HCT116 (cell line): ENCODE measurements around the gene TNPO1. TPM values are rescaled to one million over a fixed set of nuclear protein-coding genes. Genes with fewer than 3 reads are reported as not detected.

ENCODE experiments used
- ATAC-seq: fragments of 200-7000 bp; cut with Tn5 transposase; 2 replicates; pipeline ENCODE4 v1.9.1; 2020; ENCODE audit warnings: mild to moderate bottlenecking, moderate library complexity
- BruUV-seq: library from RNA; stranded (reverse); fragments of 400-500 nt; replicated peaks from 2 replicates; lab custom pipeline; 2021; lab: Mats Ljungman, UMichigan
- CTCF ChIA-PET: fragments of 300-600 bp; sonication (Branson Sonifier 250); formaldehyde crosslinking; loops from one replicate; lab custom pipeline; 2021; ENCODE audit warnings: antibody characterized with exemption; lab: Charles Lee
- POLR2A ChIA-PET: fragments of 300-600, 350-600 bp; sonication (Branson Sonifier 250); formaldehyde crosslinking; loops from one replicate; lab custom pipeline; 2021; ENCODE audit warnings: antibody characterized with exemption; lab: Charles Lee
- RAD21 ChIA-PET, 2 experiments: fragments of 300-600 bp; sonication (Branson Sonifier 250); formaldehyde crosslinking; loops; one replicate each; lab custom pipeline; 2023; ENCODE audit warnings: low total read pairs in 2 of 2; ENCODE audit not compliant: uncharacterized antibody in 2 of 2, unreplicated experiment in 2 of 2, low non-redundant PET in 1 of 2; lab: Charles Lee
- DNase-seq: peaks from one replicate; pipeline ENCODE4 v3.0.0-alpha.2; 2010; ENCODE audit warnings: low read depth, low spot score
- H2AFZ ChIP-seq: fragments of 200-600 bp; shearing (Covaris generic), sonication (generic); 2 replicates; pipeline ENCODE4 v1.6.1; 2017; ENCODE audit warnings: low read depth, mixed run types, mixed read lengths, antibody characterized with exemption, low read length; ENCODE audit not compliant: poor library complexity, severe bottlenecking
- H3K27ac ChIP-seq: 2 replicates; pipeline ENCODE4 v1.5.1; 2012; ENCODE audit warnings: low read depth, low read length
- H3K27me3 ChIP-seq: fragments of 200-600 bp; sonication (generic); 2 replicates; pipeline ENCODE4 v1.6.1; 2016; ENCODE audit warnings: mixed run types, low read length, mixed read lengths; ENCODE audit not compliant: insufficient read depth
- H3K36me3 ChIP-seq, 2 experiments: fragments of 200-500 bp in 1 of 2; fragments of 200-600 bp in 1 of 2; sonication (Bioruptor generic) in 1 of 2; sonication (generic) in 1 of 2; 2 replicates each; pipeline versions ENCODE4 v1.5.1 to v1.6.1; 2014 to 2016; ENCODE audit warnings: low read length in 2 of 2, inconsistent platforms in 1 of 2, mixed read lengths in 1 of 2, mixed run types in 1 of 2; ENCODE audit not compliant: insufficient read depth in 2 of 2, control insufficient read depth in 1 of 2
- H3K4me1 ChIP-seq, 2 experiments: fragments of 200-600 bp in 1 of 2; sonication (generic) in 1 of 2; 2 replicates each; pipeline versions ENCODE4 v1.5.1 to v1.6.1; 2012 to 2017; ENCODE audit warnings: low read length in 2 of 2, inconsistent platforms in 1 of 2, mild to moderate bottlenecking in 1 of 2, mixed read lengths in 1 of 2, mixed run types in 1 of 2, moderate library complexity in 1 of 2; ENCODE audit not compliant: insufficient read depth in 2 of 2, control insufficient read depth in 1 of 2
- H3K4me2 ChIP-seq: fragments of 200-600 bp; sonication (generic); 2 replicates; pipeline ENCODE4 v1.6.1; 2017; ENCODE audit warnings: mixed run types, low read length, mixed read lengths
- H3K4me3 ChIP-seq, 2 experiments: fragments of 200-600 bp in 1 of 2; sonication (generic) in 1 of 2; replicated peaks in 1 of 2; 2 replicates each; pipeline ENCODE4 v1.5.1; 2011 to 2016; ENCODE audit warnings: low read length in 2 of 2, control low read depth in 1 of 2, low read depth in 1 of 2, mild to moderate bottlenecking in 1 of 2, mixed read lengths in 1 of 2, mixed run types in 1 of 2
- H3K79me2 ChIP-seq: fragments of 200-600 bp; sonication (generic); 2 replicates; pipeline ENCODE4 v1.6.1; 2017; ENCODE audit warnings: mild to moderate bottlenecking, mixed run types, low read length, moderate library complexity, mixed read lengths; ENCODE audit not compliant: insufficient read depth
- H3K9ac ChIP-seq: fragments of 200-600 bp; sonication (generic); 2 replicates; pipeline ENCODE4 v1.6.1; 2016; ENCODE audit warnings: low read length, mixed read lengths
- H3K9me2 ChIP-seq: fragments of 200-600 bp; sonication (generic), shearing (Covaris generic); 2 replicates; pipeline ENCODE4 v1.6.1; 2017; ENCODE audit warnings: mixed run types, mild to moderate bottlenecking, moderate library complexity; ENCODE audit not compliant: insufficient read depth
- H3K9me3 ChIP-seq, 2 experiments: fragments of 200-500 bp in 1 of 2; fragments of 200-600 bp in 1 of 2; sonication (Bioruptor generic) in 1 of 2; sonication (generic) in 1 of 2; 2 replicates each; pipeline ENCODE4 v1.6.1; 2014 to 2017; ENCODE audit warnings: low read length in 2 of 2, mixed read lengths in 2 of 2, inconsistent platforms in 1 of 2, low read depth in 1 of 2, mild to moderate bottlenecking in 1 of 2, mixed run types in 1 of 2, moderate library complexity in 1 of 2; ENCODE audit not compliant: control insufficient read depth in 1 of 2, insufficient read depth in 1 of 2
- H4K20me1 ChIP-seq: fragments of 200-600 bp; sonication (generic), shearing (Covaris generic); 2 replicates; pipeline ENCODE4 v1.6.1; 2017; ENCODE audit warnings: mixed run types, mild to moderate bottlenecking, moderate library complexity; ENCODE audit not compliant: insufficient read depth
- EGR1 ChIP-seq: IDR thresholded peaks from 2 replicates; pipeline ENCODE4 v1.6.1; 2012; ENCODE audit warnings: low read depth
- ELF1 ChIP-seq: IDR thresholded peaks from 2 replicates; pipeline ENCODE4 v1.6.1; 2012; ENCODE audit warnings: low read depth, borderline replicate concordance
- EZH2 ChIP-seq: fragments of 200-600 bp; sonication (generic); IDR thresholded peaks from 2 replicates; pipeline ENCODE4 v1.6.1; 2017; ENCODE audit warnings: antibody characterized with exemption, mixed run types
- POLR2A ChIP-seq: IDR thresholded peaks from 2 replicates; pipeline ENCODE4 v1.7.0; 2011; ENCODE audit warnings: borderline replicate concordance; ENCODE audit not compliant: insufficient read depth, insufficient read length; ENCODE audit errors: extremely low read depth
- POLR2AphosphoS5 ChIP-seq: IDR thresholded peaks from 2 replicates; pipeline ENCODE4 v1.6.1; 2011; ENCODE audit warnings: mild to moderate bottlenecking, low read depth, low read length, moderate library complexity
- SIN3A ChIP-seq: IDR thresholded peaks from 2 replicates; pipeline ENCODE4 v1.6.1; 2012; ENCODE audit warnings: low read depth
- TCF7L2 ChIP-seq: IDR thresholded peaks from 2 replicates; pipeline ENCODE4 v1.7.0; 2011; ENCODE audit warnings: borderline replicate concordance, inconsistent platforms; ENCODE audit not compliant: insufficient read depth, insufficient read length; ENCODE audit errors: extremely low read depth
- intact Hi-C: fragments of 100-400 bp; cut with micrococcal nuclease; formaldehyde crosslinking; loops from 2 replicates; pipeline ENCODE4 v1.10.0; 2022
- total RNA-seq: library from RNA; stranded (reverse); gene quantifications from one replicate; pipeline ENCODE4 v1.2.1, GENCODE V29; 2021; ENCODE audit not compliant: unreplicated experiment
- TF ChIP-seq, protein P1 (sequence below): IDR thresholded peaks from 2 replicates; pipeline ENCODE4 v1.6.1; 2012; ENCODE audit warnings: low read depth
- TF ChIP-seq, protein P2 (sequence below), 3 experiments: fragments of 200-600 bp in 1 of 3; sonication (generic) in 1 of 3; IDR thresholded peaks in 2 of 3; conservative IDR thresholded peaks in 1 of 3; 2 replicates each; pipeline ENCODE4 v1.5.1; 2012 to 2017; ENCODE audit warnings: low read depth in 2 of 3, low read length in 2 of 3, antibody characterized with exemption in 1 of 3, borderline replicate concordance in 1 of 3, control low read depth in 1 of 3, mild to moderate bottlenecking in 1 of 3, mixed read lengths in 1 of 3, mixed run types in 1 of 3, moderate library complexity in 1 of 3; ENCODE audit not compliant: insufficient read depth in 1 of 3

The TNPO1 gene
- total RNA-seq, 1 experiment from 2014 or later, result 104 TPM

DNA sequence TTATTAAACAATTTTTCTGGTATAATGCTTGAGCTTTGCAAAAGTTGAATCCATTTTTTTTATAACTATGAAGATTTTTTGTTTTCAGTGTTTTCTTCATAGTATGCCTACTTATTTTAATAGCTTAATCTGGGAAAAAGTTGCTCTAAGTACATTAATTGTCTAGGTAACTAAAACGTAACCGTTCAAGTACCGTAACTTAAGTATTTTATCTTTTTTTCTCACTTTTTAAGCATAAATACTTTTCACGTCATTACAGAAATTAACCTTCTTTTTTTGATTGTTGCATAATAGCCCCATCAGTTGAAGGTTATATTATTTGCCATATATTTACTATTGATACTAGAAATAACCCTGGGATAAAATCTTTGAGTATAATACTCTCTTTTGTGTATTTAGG is 15.2 kb downstream of the TNPO1 start:
- Histone ChIP-seq H3K27ac (no peak overlapping the region), H3K9me2 (no peaks in the 10 kb centered on the region), H3K36me3 (no peaks in the 10 kb centered on the region), H3K4me3 (no peak overlapping the region), H3K79me2 (peaks cover 4% of the 10 kb centered on the region; the same call in 1 of the 2 replicates), H4K20me1 (0 out of 2 replicates have a peak, but pooled peaks cover 4% of the 10 kb centered on the region), H3K4me1 (no peaks in the 10 kb centered on the region), H2AFZ (no peak overlapping the region), H3K9me3 (no peaks in the 10 kb centered on the region), H3K27me3 (no peaks in the 10 kb centered on the region), H3K9ac (no peak overlapping the region), H3K4me2 (no peak overlapping the region)
- CTCF ChIA-PET, result interaction anchor here (2.0 kb wide), 1 partner anchor 13 kb away, joined by 6 read pairs; no protein-coding TSS in a partner anchor
- no peak for ATAC-seq
- no peak for DNase-seq
- intact Hi-C loops, result no loop called here
- no TSS peak for BruUV-seq
- RAD21 ChIA-PET, result no interaction called here
- TF ChIP-seq POLR2AphosphoS5 (no peak), TCF7L2 (no peak), SIN3A (no peak), EZH2 (no peak), EGR1 (no peak), POLR2A (no peak), ELF1 (no peak)
- TF ChIP-seq, protein P1, sequence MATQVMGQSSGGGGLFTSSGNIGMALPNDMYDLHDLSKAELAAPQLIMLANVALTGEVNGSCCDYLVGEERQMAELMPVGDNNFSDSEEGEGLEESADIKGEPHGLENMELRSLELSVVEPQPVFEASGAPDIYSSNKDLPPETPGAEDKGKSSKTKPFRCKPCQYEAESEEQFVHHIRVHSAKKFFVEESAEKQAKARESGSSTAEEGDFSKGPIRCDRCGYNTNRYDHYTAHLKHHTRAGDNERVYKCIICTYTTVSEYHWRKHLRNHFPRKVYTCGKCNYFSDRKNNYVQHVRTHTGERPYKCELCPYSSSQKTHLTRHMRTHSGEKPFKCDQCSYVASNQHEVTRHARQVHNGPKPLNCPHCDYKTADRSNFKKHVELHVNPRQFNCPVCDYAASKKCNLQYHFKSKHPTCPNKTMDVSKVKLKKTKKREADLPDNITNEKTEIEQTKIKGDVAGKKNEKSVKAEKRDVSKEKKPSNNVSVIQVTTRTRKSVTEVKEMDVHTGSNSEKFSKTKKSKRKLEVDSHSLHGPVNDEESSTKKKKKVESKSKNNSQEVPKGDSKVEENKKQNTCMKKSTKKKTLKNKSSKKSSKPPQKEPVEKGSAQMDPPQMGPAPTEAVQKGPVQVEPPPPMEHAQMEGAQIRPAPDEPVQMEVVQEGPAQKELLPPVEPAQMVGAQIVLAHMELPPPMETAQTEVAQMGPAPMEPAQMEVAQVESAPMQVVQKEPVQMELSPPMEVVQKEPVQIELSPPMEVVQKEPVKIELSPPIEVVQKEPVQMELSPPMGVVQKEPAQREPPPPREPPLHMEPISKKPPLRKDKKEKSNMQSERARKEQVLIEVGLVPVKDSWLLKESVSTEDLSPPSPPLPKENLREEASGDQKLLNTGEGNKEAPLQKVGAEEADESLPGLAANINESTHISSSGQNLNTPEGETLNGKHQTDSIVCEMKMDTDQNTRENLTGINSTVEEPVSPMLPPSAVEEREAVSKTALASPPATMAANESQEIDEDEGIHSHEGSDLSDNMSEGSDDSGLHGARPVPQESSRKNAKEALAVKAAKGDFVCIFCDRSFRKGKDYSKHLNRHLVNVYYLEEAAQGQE, result no peak
- TF ChIP-seq, protein P2, sequence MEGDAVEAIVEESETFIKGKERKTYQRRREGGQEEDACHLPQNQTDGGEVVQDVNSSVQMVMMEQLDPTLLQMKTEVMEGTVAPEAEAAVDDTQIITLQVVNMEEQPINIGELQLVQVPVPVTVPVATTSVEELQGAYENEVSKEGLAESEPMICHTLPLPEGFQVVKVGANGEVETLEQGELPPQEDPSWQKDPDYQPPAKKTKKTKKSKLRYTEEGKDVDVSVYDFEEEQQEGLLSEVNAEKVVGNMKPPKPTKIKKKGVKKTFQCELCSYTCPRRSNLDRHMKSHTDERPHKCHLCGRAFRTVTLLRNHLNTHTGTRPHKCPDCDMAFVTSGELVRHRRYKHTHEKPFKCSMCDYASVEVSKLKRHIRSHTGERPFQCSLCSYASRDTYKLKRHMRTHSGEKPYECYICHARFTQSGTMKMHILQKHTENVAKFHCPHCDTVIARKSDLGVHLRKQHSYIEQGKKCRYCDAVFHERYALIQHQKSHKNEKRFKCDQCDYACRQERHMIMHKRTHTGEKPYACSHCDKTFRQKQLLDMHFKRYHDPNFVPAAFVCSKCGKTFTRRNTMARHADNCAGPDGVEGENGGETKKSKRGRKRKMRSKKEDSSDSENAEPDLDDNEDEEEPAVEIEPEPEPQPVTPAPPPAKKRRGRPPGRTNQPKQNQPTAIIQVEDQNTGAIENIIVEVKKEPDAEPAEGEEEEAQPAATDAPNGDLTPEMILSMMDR (IDR thresholded peaks at IDR 0.05 in 2 of 3, conservative IDR thresholded peaks at IDR 0.05 in 1 of 3; ENCODE audit: borderline replicate concordance in 1 of 3, insufficient read depth in 1 of 3, low read depth in 2 of 3, low read length in 2 of 3), result no peak
- POLR2A ChIA-PET, result no interaction called here
